ENCODE measurements around the gene KRTAP10-5.

GRCh38 chr21:44548922-44549321, 31.5 kb downstream of the KRTAP10-5 start:
- TF ChIP-seq CTCF (IDR thresholded peaks at IDR 0.05): no peak
- no peak for TF ChIP-seq MYC (IDR thresholded peaks at IDR 0.05; ENCODE audit: borderline replicate concordance, low read length)
- no peak for TF ChIP-seq RFX5 (IDR thresholded peaks at IDR 0.05)
- TF ChIP-seq SMC3 (IDR thresholded peaks at IDR 0.05): no peak
- TF ChIP-seq PBX3 (IDR thresholded peaks at IDR 0.05): no peak
- TF ChIP-seq USF2 (IDR thresholded peaks at IDR 0.05): no peak
- TF ChIP-seq, protein P1, sequence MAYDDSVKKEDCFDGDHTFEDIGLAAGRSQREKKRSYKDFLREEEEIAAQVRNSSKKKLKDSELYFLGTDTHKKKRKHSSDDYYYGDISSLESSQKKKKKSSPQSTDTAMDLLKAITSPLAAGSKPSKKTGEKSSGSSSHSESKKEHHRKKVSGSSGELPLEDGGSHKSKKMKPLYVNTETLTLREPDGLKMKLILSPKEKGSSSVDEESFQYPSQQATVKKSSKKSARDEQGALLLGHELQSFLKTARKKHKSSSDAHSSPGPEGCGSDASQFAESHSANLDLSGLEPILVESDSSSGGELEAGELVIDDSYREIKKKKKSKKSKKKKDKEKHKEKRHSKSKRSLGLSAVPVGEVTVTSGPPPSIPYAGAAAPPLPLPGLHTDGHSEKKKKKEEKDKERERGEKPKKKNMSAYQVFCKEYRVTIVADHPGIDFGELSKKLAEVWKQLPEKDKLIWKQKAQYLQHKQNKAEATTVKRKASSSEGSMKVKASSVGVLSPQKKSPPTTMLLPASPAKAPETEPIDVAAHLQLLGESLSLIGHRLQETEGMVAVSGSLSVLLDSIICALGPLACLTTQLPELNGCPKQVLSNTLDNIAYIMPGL (CRISPR knock-in tag; IDR thresholded peaks at IDR 0.05; ENCODE audit: borderline replicate concordance): no peak
- TF ChIP-seq CBX2 (IDR thresholded peaks at IDR 0.05; ENCODE audit: borderline replicate concordance, low read depth): no peak
- no peak for TF ChIP-seq POLR2A (IDR thresholded peaks at IDR 0.05; ENCODE audit: low read length)
- TF ChIP-seq ELK1 (IDR thresholded peaks at IDR 0.05; ENCODE audit: low read depth, low read length): no peak
- no peak for TF ChIP-seq KDM1A (IDR thresholded peaks at IDR 0.05; ENCODE audit: low read depth)
- TF ChIP-seq CHD4 (IDR thresholded peaks at IDR 0.05; ENCODE audit: borderline replicate concordance): no peak
